Liver (tissue), 3 donors: ENCODE results near the gene SGMS1.

Experiments
- EGR1 ChIP-seq, 2 donors: IDR thresholded peaks; 2 replicates each; pipeline ENCODE4 v1.6.1; 2016 to 2018; ENCODE audit warnings: antibody characterized with exemption in 2 of 2, low read depth in 2 of 2
- GABPA ChIP-seq, 2 donors: IDR thresholded peaks in 1 of 2; conservative IDR thresholded peaks in 1 of 2; 2 replicates each; pipeline ENCODE4 v1.6.1; 2016; ENCODE audit warnings: antibody characterized with exemption in 2 of 2, mild to moderate bottlenecking in 1 of 2, moderate library complexity in 1 of 2
- HNF4G ChIP-seq: IDR thresholded peaks from 2 replicates; pipeline ENCODE4 v1.6.1; 2016; ENCODE audit warnings: antibody characterized with exemption
- RAD21 ChIP-seq, 2 donors: IDR thresholded peaks; 2 replicates each; pipeline ENCODE4 v1.6.1; 2016; ENCODE audit warnings: antibody characterized with exemption in 2 of 2, mild to moderate bottlenecking in 2 of 2
- SP1 ChIP-seq: IDR thresholded peaks from 2 replicates; pipeline ENCODE4 v1.6.1; 2018; ENCODE audit warnings: antibody characterized with exemption, mild to moderate bottlenecking
- TF ChIP-seq, protein P1 (sequence below): fragments of 150-350 bp; IDR thresholded peaks from 2 replicates; pipeline ENCODE4 v1.5.1; 2017; ENCODE audit warnings: improper control_type of control experiment, low read depth, low read length; ENCODE audit not compliant: missing input control
- TF ChIP-seq, protein P2 (sequence below): IDR thresholded peaks from 2 replicates; pipeline ENCODE4 v1.6.1; 2016; ENCODE audit warnings: antibody characterized with exemption, mild to moderate bottlenecking
- TF ChIP-seq, protein P3 (sequence below): IDR thresholded peaks from 2 replicates; pipeline ENCODE4 v1.6.1; 2016; ENCODE audit warnings: antibody characterized with exemption
- TF ChIP-seq, protein P4 (sequence below): IDR thresholded peaks from 2 replicates; pipeline ENCODE4 v1.6.1; 2016; ENCODE audit warnings: antibody characterized with exemption
- TF ChIP-seq, protein P5 (sequence below): IDR thresholded peaks from 2 replicates; pipeline ENCODE4 v1.6.1; 2016; ENCODE audit warnings: antibody characterized with exemption
- donor health status: healthy.
- donor health status: healthy.

DNA sequence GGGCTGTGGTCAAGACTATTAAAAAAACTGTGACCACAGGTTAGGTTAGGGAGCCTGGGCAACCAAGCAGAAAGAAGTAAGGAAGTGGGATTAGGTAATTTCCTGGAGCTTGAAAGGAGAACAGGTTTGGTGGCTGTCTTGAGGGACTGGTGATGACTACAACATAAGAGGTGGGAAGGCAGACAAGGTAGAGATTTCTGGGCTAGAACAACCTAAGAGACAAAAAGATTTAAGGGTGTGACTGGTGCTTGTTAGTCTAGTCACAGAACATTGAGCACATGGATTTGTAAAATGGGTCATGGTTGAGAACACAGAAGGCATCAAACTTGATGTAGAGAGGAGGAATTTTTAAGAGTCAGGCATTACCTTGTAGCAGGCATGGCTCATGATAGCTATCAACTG, 248.7 kb downstream of the SGMS1 start:
- TF ChIP-seq, protein P1, sequence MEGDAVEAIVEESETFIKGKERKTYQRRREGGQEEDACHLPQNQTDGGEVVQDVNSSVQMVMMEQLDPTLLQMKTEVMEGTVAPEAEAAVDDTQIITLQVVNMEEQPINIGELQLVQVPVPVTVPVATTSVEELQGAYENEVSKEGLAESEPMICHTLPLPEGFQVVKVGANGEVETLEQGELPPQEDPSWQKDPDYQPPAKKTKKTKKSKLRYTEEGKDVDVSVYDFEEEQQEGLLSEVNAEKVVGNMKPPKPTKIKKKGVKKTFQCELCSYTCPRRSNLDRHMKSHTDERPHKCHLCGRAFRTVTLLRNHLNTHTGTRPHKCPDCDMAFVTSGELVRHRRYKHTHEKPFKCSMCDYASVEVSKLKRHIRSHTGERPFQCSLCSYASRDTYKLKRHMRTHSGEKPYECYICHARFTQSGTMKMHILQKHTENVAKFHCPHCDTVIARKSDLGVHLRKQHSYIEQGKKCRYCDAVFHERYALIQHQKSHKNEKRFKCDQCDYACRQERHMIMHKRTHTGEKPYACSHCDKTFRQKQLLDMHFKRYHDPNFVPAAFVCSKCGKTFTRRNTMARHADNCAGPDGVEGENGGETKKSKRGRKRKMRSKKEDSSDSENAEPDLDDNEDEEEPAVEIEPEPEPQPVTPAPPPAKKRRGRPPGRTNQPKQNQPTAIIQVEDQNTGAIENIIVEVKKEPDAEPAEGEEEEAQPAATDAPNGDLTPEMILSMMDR = no peak
- TF ChIP-seq, protein P2, sequence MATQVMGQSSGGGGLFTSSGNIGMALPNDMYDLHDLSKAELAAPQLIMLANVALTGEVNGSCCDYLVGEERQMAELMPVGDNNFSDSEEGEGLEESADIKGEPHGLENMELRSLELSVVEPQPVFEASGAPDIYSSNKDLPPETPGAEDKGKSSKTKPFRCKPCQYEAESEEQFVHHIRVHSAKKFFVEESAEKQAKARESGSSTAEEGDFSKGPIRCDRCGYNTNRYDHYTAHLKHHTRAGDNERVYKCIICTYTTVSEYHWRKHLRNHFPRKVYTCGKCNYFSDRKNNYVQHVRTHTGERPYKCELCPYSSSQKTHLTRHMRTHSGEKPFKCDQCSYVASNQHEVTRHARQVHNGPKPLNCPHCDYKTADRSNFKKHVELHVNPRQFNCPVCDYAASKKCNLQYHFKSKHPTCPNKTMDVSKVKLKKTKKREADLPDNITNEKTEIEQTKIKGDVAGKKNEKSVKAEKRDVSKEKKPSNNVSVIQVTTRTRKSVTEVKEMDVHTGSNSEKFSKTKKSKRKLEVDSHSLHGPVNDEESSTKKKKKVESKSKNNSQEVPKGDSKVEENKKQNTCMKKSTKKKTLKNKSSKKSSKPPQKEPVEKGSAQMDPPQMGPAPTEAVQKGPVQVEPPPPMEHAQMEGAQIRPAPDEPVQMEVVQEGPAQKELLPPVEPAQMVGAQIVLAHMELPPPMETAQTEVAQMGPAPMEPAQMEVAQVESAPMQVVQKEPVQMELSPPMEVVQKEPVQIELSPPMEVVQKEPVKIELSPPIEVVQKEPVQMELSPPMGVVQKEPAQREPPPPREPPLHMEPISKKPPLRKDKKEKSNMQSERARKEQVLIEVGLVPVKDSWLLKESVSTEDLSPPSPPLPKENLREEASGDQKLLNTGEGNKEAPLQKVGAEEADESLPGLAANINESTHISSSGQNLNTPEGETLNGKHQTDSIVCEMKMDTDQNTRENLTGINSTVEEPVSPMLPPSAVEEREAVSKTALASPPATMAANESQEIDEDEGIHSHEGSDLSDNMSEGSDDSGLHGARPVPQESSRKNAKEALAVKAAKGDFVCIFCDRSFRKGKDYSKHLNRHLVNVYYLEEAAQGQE = no peak
- TF ChIP-seq, protein P3, sequence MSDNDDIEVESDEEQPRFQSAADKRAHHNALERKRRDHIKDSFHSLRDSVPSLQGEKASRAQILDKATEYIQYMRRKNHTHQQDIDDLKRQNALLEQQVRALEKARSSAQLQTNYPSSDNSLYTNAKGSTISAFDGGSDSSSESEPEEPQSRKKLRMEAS = no peak
- TF ChIP-seq EGR1 (IDR thresholded peaks at IDR 0.05; ENCODE audit: low read depth in 2 of 2) (no peak), RAD21 (IDR thresholded peaks at IDR 0.05) (no peak), SP1 (no peak), HNF4G (no peak), GABPA (IDR thresholded peaks at IDR 0.05 in 1 of 2, conservative IDR thresholded peaks at IDR 0.05 in 1 of 2) (no peak)
- TF ChIP-seq, protein P4, sequence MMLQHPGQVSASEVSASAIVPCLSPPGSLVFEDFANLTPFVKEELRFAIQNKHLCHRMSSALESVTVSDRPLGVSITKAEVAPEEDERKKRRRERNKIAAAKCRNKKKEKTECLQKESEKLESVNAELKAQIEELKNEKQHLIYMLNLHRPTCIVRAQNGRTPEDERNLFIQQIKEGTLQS = no peak
- TF ChIP-seq, protein P5, sequence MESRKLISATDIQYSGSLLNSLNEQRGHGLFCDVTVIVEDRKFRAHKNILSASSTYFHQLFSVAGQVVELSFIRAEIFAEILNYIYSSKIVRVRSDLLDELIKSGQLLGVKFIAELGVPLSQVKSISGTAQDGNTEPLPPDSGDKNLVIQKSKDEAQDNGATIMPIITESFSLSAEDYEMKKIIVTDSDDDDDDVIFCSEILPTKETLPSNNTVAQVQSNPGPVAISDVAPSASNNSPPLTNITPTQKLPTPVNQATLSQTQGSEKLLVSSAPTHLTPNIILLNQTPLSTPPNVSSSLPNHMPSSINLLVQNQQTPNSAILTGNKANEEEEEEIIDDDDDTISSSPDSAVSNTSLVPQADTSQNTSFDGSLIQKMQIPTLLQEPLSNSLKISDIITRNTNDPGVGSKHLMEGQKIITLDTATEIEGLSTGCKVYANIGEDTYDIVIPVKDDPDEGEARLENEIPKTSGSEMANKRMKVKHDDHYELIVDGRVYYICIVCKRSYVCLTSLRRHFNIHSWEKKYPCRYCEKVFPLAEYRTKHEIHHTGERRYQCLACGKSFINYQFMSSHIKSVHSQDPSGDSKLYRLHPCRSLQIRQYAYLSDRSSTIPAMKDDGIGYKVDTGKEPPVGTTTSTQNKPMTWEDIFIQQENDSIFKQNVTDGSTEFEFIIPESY = no peak
